Measurements from ENCODE around the gene TGM3.

The TGM3 gene

DNA sequence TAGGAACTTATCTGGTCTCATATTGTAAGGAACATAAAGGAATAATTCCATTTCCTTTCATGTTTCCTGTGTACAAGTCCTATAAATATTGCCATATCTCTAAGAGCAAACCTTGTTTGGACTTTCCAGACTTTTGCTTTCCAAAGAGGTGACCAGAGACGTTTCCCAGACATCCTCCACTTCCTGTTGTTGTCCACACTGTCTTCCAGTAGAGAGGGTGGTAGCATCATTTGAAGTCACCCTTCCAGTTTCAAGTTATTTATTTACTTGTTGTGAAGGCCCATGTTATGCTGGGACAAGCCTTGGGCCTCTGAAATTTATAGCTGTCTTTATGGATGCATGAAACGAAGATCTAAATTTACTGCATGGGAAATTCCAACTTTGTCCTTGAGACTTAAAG lies 10.6 kb upstream of the TGM3 start:
- DNase-seq: no peak

DNA sequence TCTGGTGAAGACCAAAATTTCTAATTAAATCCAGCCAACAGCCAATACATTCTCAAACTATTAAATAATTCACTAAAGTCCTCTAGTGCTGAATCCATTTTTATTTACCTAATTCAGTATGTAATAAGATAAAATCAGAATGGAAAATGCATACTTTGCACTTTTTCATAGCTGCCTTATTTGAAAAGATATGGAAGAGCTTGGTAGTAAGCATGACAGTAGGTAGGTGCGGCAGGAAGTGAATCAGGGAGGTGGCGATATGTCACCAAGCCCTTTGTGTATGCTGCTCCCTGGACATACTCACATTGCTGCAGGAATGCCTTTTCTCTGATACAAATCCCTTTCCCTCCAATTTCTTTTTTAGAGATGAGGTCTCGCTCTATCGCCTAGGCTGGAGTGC lies 10.2 kb upstream of the TGM3 start:
- no peak for DNase-seq

DNA sequence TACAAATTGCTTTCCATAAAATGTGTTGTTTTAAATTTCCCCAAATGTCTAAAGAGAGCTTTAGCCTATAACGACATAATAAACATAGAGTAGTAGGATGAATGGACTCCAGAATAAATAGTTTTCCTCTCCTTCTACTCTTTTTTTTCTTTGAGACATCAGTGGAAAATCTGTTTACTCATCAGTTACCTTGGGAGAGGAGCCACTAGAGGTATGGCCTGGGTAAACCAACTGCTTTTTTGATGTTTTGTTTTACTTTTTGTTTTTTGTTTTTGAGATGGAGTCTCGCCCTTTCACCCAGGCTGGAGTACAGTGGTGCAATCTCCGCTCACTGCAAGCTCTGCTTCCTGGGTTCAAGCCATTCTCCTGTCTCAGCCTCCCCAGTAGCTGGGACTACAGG lies 8.3 kb upstream of the TGM3 start:
- no peak for DNase-seq

- DNase-seq: no peak
Observed at GRCh38 chr20:2289475-2289874, 6.3 kb upstream of the TGM3 start.

- no peak for DNase-seq
Observed at GRCh38 chr20:2290486-2290885, 5.3 kb upstream of the TGM3 start.

DNA sequence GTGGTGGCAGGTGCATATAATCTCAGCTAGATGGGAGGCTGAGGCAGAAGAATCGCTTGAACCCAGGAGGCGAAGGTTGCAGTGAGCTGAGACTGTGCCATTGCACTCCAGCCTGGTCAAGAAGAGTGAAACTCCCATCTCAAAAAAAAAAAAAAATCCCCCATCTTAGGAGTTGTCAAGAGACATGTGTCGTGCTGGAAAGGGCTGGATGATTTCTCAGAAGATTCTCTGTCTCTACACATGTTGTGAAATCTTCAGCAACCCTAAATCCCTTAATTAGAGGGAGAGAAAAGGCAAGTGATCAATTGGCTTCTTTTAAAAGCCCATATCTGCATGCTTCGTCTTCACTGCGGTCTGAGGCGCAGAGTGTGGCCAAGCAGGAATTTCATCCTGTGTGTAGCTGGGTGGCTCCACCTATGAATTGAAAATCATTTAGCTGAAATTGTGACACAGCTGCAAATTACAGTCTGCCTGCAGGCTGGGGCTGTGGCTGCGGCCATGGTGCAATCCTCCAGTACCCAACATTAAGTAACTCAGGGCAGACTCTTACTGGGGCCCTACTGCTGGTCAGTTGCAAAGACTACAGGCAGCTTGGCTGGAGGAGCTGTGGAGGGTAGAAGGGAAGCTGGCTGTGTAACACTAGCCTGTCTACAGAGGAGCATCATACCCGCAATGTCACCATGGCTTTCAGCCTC lies 3.2 kb upstream of the TGM3 start:
- no peak for DNase-seq

- DNase-seq: no peak
Observed at GRCh38 chr20:2293486-2293885, 2.3 kb upstream of the TGM3 start.

- no peak for DNase-seq
Observed at GRCh38 chr20:2293971-2294370, 1.8 kb upstream of the TGM3 start.

GRCh38 chr20:2295286-2295685 lies 515 bp upstream of the TGM3 start:
- DNase-seq: no peak

DNA sequence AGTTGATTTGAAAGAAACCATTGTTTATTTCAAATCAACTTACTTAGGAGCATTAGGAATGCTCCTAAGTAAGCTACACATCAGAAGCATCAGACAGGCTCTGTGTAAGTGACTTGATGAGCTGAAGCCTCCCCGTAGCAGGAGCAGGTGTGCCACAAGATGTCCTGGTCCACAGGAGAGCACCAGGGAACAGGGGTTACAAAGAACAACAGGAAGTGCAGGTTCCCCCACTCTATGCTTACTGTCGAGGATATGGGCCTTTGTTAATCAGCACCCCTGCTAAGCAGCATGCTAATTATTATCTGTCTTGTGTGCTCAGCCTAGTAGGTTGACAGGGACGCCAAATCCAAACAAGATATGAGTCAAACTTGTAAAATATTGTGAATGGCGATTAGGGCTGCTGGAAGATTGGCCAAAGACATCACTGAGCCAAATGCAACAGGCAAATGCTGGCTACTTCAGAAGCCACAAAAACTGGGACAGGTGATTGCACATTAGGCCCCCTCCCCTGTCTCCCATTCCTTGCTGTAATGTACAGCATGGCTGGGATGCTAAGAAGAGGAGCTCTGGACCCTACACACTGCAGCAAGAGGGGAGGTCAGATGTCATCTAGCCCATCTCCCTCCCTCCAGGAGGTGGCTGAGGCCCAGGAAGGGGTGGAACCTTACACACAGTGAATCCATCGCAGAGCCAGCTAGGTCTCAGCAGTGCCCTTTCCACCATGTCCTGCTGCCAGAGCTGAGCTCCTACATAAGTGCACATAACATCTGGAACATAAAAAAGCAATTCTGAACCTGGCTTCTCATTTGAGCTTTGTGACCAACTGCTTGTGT lies 939 bp downstream of the TGM3 start:
- DNase-seq: no peak

GRCh38 chr20:2297357-2297728 lies 1.5 kb downstream of the TGM3 start:
- DNase-seq: no peak

GRCh38 chr20:2298116-2298515 lies 2.3 kb downstream of the TGM3 start:
- no peak for DNase-seq

DNA sequence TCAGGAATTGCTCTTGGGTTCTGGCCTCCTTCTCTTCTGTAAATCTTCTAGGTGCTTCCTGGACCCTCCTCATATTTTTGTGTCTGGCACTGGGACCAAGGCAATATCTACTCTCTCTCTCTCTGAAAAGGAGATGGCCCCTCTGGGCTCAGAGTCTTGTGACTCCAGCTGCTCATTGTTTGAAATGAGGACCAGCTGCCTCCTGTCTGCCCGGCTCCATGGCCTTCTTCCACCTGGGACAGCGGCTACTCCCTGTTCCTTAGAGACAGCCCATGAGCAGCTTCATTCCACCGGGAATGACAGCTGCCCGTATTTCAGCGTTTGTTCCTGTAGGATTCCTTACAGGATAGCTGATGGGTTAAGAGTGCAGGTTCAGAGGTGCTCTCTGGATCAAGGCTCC lies 2.9 kb downstream of the TGM3 start:
- no peak for DNase-seq

DNA sequence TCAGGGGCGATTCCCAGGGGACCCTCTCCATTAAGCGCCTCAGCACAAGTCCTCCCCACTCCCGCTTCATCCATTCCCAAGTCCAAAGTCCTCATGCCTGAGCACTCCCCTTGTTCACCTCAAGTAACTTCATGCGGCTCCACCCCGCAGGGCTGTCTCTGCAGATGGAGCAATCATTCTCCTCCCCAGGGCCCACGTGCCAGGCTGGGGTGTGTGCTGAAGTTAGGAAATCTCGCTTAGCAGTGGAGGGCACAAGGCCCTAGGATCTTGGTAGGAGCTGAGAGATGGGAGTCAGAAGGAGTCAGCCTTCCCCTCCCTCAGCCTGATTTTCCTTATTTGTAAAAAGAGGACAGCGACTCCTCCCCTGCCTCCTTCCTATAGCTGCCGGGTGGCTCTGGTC lies 3.5 kb downstream of the TGM3 start:
- DNase-seq: no peak

- no peak for DNase-seq
Observed at GRCh38 chr20:2300002-2300401, 4.2 kb downstream of the TGM3 start.

- no peak for DNase-seq
Observed at GRCh38 chr20:2300420-2300819, 4.6 kb downstream of the TGM3 start.

DNA sequence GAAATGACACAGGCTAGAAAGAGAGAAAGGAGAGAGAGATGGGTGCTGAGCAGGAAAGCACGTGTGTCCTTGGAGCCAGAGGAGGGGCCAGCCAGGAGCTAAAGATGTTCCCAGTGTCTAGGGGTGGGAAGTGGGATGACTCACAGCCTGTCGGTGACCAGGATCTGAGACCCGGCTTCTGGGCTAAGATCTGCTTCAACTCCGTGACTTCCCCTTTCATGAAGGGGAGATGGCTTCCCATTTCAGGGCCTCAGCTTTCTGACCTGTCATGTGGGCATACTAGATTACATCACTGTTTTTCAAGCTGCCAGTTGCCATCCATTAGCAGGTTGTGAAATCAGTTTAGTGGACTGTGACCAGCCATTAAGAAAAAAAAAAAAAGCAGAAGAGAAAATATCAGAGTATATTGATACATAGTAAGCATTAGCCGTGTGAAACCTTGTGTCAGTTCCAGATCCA lies 5.4 kb downstream of the TGM3 start:
- DNase-seq: no peak

GRCh38 chr20:2302384-2303060 lies 6.7 kb downstream of the TGM3 start:
- no peak for DNase-seq

DNA sequence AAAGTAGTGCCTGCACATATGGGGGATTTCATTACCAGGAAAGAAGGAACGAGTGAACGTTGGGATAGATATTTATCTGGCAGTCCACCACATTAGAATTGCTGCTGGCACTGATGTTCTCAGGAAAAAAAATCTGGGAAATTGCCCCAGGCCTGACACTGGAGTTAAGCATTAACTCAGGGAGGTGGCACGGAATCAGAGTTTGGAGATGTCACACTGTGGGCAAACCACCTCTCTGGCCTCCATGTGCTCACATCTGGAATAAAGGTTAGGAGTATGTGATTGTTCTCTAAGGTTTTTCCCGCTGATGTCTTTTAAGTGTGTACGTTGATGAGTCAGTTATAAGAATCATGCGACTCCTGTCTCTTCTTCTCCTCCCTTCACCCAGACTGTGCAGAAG lies 7.9 kb downstream of the TGM3 start:
- no peak for DNase-seq

DNA sequence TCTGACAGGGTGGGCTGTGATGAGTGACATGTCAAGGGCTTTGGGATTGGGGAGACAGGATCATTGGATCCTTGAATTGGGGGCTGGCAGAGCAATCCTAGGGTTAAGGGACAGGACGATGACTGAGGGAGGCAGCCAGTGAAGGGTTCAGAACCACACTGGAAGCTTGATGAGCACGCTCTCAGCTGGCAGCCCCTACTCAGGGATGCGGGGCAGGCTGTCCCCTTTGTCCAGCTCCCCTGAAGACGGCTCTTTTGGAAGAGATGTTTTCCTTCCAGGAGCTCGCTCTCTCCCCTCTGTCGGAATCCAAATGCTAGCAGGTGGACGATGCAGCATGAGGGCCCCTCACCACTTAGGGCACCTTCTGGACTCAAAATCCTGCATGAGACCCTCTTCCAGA lies 8.4 kb downstream of the TGM3 start:
- no peak for DNase-seq

- no peak for DNase-seq
Observed at GRCh38 chr20:2305029-2305428, 9.2 kb downstream of the TGM3 start.

DNA sequence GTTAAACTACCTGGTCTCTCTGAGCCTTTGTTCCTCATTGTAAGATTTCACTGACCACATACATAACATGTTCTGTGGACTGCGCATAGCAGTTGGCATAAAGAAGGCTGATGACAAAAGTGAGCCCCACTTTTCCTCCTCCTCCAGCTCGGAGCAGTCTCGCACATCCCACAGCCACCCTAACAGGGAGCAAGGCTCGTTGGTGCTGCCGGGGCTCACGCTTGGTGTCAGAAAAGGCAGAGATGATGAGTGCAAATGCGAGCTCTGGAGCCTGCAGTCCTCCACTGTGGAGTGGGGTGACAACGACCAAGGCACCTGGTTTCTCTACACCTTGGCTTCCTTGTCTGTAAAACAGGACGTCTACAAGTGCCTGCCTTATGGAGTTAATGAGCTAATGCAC lies 9.7 kb downstream of the TGM3 start:
- DNase-seq: no peak

DNA sequence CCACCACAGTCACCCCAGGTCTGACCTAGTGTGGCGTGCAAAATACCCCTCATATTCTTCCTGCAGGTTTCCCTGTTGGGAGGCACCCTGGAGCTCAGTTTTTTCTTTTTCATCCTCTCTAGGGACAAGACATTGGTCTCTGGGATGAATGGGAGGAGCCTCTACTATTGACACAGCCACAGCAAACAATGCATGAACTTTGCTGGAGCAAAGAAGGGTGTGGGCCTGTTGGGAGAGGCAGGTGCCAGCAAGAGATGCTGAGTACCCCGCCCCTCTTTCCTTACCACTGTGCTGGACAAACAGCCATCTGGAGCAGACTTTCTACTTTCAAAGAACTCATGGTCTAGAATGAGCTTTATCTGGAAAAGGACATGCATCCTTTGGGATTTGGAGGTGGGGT lies 10.1 kb downstream of the TGM3 start:
- no peak for DNase-seq

DNA sequence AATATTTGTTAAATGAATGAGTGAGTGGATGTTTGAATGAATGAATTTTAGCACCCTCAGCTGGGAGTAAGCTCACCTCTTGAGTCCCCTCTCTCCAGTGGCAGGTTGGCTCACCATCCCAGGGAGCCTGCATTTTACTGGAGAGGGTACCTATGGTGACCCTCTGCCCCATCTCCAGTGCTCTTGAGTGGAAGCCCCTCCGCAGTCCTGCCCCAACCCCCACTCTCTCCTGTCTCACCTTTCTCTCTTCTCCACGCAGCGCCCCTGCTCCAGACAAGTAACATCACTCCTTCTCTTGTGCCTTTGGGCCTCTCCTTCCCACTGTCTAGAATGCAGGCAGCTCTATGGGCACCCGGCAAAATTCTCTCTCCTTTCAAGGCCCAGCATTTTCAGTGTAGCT lies 11.3 kb downstream of the TGM3 start:
- DNase-seq: no peak

Data from central memory CD4-positive, alpha-beta T cell (primary cell).